NCI-H774 (cell line): Measurements from ENCODE around the gene PTPN5.
A peak's percentile ranks its signal among the peaks of the same experiment; 100 is the strongest.
"Not testable (repeated sequence)": the region's sequence is repeated elsewhere in the genome, so short reads cannot be mapped to it uniquely, and the experiment has no call there.

ENCODE experiments used
- DNase-seq: peaks from one replicate; lab custom pipeline; 2025; lab: John Stamatoyannopoulos, UW

Gene PTPN5

GRCh38 chr11:18791207-18791968, at the start of gene PTPN5:
PTPN5 (minus strand) TSS chr11:18791798; CDS start chr11:18771958, 19,840 bp downstream.
- DNase-seq: no peak

GRCh38 chr11:18836417-18836816, 44.8 kb upstream of the PTPN5 start:
- DNase-seq: no peak

- no peak for DNase-seq
These were observed 43.3 kb upstream of the PTPN5 start for GRCh38 chr11:18834754-18835466.

GRCh38 chr11:18820160-18820559, 28.6 kb upstream of the PTPN5 start:
- DNase-seq: not testable (repeated sequence)

- no peak for DNase-seq
These were observed 12.8 kb upstream of the PTPN5 start for GRCh38 chr11:18804199-18804999.

- DNase-seq: peak; percentile 37
These were observed 11.0 kb upstream of the PTPN5 start for GRCh38 chr11:18802381-18803257.

- DNase-seq: no peak
These were observed 7.3 kb upstream of the PTPN5 start for GRCh38 chr11:18798799-18799469.

- DNase-seq: no peak
These were observed 3.4 kb upstream of the PTPN5 start for GRCh38 chr11:18794956-18795355.

- DNase-seq: no peak
These were observed 1.2 kb upstream of the PTPN5 start for GRCh38 chr11:18792827-18793226.

- DNase-seq: no peak
These were observed 501 bp upstream of the PTPN5 start for GRCh38 chr11:18791969-18792628.

GRCh38 chr11:18790883-18791206, 753 bp downstream of the PTPN5 start:
- no peak for DNase-seq

- DNase-seq: no peak
These were observed 1.7 kb downstream of the PTPN5 start for GRCh38 chr11:18789942-18790341.

GRCh38 chr11:18785411-18785810, 6.2 kb downstream of the PTPN5 start:
- no peak for DNase-seq

GRCh38 chr11:18780896-18781295, 10.7 kb downstream of the PTPN5 start:
- no peak for DNase-seq

GRCh38 chr11:18780329-18780728, 11.3 kb downstream of the PTPN5 start:
- no peak for DNase-seq

GRCh38 chr11:18778468-18778867, 13.1 kb downstream of the PTPN5 start:
- DNase-seq: no peak

GRCh38 chr11:18776324-18776723, 15.3 kb downstream of the PTPN5 start:
- DNase-seq: no peak

- DNase-seq: peak; percentile 43
These were observed 15.9 kb downstream of the PTPN5 start for GRCh38 chr11:18775492-18776292.

GRCh38 chr11:18774801-18775200, 16.8 kb downstream of the PTPN5 start:
- DNase-seq: no peak

- DNase-seq: no peak
These were observed 17.9 kb downstream of the PTPN5 start for GRCh38 chr11:18773681-18774080.
